RKO (cell line): Measurements from ENCODE around the gene SLC7A6.

Source experiments
- DNase-seq: peaks from one replicate; pipeline ENCODE4 v3.0.0-alpha.2; 2016; ENCODE audit warnings: low spot score

SLC7A6 gene

GRCh38 chr16:68257251-68257905 is 6.9 kb upstream of the SLC7A6 start:
- DNase-seq, result no peak

DNA sequence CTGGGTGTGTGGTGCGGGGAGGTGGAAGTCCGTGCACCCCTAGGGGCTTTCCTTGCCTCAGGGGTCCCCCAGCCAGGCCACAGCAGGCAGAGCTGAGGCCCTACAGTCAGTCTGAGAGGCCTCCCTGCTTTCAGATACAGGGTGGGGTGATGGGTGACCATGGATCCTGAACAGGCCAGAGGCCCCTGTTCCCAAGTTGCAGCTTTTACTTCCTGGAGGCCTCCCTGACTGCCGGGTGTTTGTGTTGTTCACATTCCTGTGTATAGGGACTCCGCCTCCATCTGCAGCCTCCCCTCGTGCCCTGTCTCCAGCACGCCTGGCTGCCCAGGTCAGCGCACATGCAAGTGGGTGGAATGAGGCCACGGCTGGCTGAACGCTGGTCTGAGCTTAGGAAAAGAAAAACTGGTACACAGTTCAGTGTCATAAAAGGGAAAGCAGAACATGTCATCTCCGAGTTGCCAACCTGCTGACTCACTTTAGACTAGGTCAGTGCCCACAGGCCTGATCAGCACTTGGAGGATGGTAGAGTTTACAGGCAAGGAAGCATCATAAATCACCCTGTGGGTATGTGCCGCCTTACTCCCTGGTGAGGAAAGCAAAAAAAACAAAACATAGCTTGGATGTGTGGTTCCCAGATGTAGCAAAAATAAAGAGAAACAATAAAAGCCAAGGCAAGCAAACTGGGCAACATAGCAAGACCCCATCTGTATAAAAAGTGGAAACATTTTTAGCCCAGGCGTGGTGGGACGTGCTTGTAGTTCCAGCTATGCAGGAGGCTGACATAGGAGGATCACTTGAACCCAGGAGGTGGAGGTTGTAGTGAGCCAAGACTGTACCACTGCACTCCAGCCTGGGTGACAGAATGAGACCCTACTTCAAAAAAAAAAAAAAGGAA is 6.2 kb upstream of the SLC7A6 start:
- no peak for DNase-seq

DNA sequence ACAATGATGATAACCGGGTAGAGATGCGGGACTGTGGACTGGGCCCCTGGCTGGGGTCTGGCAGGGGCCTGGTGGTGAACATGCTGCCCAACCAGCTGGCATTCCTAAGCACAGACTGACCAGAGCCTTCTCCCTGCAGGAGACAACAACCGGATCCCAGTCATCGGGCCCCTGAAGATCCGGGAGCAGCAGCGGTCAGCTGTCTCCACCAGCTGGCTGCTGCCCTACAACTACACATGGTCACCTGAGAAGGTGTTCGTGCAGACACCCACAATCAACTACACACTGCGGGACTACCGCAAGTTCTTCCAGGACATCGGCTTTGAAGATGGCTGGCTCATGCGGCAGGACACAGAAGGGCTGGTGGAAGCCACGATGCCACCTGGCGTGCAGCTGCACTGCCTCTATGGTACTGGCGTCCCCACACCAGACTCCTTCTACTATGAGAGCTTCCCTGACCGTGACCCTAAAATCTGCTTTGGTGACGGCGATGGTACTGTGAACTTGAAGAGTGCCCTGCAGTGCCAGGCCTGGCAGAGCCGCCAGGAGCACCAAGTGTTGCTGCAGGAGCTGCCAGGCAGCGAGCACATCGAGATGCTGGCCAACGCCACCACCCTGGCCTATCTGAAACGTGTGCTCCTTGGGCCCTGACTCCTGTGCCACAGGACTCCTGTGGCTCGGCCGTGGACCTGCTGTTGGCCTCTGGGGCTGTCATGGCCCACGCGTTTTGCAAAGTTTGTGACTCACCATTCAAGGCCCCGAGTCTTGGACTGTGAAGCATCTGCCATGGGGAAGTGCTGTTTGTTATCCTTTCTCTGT is 5.1 kb upstream of the SLC7A6 start:
- DNase-seq, result no peak

DNA sequence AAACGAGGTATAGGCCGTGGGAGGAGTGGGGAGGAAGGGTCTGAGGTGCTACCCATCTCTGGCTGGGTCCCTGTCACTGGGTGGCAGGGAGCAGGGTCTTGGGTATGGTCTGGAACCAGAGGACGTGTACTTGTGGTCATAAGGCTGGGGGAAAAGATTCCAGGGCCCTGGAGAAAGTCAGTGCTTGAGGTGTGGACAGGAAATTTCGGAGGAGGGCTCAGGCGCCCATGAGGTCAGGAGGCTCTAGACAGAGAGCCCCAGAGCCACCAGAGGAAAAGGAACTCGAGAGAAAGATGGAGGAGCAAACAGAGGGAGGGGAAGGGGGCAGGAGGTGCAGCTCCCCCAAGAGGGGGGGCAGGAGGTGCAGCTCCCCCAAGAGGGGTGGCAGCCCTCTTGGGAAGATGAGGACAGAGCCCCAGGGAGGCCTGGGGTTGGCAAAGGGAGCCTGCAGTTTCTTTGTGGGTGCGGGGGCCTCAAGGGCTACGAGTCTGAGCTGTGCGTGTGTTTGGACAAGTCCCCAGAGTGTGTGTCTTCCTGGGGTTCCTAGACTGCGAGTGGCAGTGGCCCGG is 683 bp upstream of the SLC7A6 start:
- no peak for DNase-seq

DNA sequence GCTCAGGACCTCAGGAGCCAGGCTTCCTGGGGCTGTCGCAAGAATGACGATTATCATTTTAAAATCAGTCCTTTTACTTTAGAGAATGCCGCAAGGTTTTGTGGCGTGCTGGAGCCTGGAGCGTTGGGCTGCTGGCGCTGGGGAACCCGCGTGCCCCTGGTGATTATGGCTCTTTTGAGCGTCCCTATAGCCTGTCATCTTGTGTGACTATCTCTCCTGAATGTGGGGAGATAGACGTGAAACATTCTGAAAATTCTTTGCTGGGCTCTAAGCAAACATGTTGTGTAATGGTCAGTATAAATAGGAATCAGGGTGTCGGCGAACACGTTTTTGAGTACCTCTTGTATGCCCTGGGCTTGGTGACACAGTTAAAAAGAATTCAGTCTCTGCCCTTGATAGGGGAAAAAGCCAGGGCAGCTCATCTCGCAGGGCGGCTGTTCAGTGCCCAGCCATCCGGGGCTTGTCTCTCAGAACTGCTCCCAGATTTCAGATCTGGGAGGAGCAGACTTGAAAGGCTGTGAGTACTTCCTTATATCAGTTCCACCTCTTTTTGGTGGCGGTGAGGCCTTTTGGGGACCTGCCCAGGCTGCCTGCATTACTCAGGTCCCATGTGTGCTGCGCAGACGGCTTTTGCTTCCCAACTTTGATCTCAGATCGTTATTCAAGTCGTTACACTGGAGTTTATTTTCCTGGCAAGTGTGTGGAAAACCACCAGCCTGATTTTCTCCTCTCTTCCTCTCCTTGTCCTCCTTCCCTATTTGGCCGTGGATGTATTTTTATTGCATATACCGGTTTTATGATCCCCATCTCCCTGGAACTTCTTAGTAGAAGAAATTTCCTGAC is 973 bp downstream of the SLC7A6 start:
- peak; percentile 86 for DNase-seq

DNA sequence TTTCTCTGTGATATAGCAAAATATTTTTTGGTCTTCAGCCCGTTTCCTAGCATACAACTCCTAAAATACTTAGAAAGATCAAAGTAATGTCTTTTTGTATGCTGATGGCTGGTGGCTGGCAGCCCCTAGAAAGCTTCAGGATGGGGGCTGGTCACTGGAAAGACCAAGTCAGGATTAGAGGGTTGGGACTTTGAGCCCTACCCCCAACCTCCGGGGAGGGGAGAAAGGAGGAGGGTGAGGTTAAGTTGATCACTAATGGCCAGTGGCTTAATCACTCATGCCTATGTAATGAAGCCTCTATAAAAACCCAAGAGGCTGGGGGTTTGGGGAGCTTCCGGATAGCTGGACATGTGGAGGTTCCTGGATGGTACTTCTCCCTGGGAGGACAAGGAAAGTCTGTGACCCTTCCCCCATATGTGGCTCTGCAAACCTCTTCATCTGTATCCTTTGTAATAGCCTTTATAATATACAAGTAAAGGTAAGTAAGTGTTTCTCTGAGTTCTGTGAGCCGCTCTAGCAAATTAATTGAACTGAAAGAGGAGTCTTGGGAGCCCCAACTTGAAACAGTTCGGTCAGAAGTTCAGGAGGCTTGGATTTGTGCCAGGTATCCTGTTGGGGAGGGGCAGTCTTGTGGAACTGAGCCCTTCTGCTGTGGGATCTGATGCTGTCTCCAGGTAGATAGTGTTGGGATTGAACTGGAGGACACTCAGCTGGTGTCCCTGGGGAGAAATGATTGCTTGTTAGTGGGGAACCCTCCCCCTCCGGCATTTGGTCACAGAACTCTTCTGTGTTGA is 3.5 kb downstream of the SLC7A6 start:
- DNase-seq, result no peak

GRCh38 chr16:68269793-68270192 is 5.5 kb downstream of the SLC7A6 start:
- DNase-seq, result no peak

GRCh38 chr16:68270353-68270752 is 6.0 kb downstream of the SLC7A6 start:
- DNase-seq, result no peak

DNA sequence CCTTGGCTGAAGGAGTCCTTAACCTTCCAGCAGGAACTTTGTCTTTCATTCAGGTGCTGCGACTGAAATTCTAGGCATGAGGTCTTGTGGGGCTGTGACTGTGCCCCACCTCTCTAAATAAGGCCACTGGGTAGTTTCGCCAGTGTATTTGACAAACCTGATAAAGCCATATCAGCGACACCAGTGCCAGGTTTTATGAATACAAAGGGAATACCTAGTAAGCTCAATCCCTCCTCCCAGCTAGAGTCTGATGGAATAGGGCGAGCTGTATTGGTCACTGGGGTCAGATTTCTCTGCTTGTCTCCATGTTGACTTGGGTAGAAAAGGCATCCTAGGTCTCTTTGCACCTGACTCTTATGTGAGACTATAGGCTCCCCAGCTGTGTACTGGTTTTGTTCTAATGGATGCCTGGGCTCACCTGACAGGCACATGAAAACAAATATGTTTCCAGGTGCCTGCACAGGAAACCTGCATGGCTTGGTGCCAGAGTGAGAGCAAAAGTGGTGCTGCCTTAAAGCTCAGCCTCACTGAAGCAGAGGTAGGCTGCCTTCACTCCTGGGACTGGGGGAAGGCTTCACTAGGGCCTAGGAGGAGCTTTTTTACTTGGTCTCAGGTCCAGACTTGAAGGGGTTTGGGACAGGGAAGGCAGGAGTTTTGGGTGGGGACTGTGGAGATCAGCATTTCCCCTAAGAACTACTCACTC is 8.3 kb downstream of the SLC7A6 start:
- no peak for DNase-seq

DNA sequence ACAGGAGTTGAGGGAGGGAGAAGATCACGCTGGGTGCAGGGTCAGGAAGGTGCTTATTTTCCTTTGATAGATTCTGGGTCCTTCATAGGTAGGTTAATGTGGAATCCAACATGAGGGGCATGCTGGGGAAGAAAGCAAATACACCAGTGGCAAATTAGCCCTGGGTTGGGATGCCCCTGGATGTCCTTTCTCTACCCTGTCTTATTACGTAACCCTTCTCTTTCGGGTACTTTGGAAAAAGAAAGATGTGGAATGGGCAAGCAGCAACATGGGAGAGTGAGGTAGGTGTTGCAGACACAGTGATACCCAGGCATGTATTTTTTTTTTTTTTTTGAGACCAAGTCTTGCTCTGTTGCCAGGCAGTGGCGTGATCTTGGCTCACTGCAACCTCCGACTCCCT is 9.1 kb downstream of the SLC7A6 start:
- DNase-seq, result no peak

- no peak for DNase-seq
Observed at GRCh38 chr16:68273896-68274295, 9.6 kb downstream of the SLC7A6 start.

- no peak for DNase-seq
Observed at GRCh38 chr16:68274441-68274840, 10.1 kb downstream of the SLC7A6 start.

- no peak for DNase-seq
Observed at GRCh38 chr16:68275611-68276191, 11.4 kb downstream of the SLC7A6 start.

- DNase-seq, result no peak
Observed at GRCh38 chr16:68276223-68276622, 11.9 kb downstream of the SLC7A6 start.

DNA sequence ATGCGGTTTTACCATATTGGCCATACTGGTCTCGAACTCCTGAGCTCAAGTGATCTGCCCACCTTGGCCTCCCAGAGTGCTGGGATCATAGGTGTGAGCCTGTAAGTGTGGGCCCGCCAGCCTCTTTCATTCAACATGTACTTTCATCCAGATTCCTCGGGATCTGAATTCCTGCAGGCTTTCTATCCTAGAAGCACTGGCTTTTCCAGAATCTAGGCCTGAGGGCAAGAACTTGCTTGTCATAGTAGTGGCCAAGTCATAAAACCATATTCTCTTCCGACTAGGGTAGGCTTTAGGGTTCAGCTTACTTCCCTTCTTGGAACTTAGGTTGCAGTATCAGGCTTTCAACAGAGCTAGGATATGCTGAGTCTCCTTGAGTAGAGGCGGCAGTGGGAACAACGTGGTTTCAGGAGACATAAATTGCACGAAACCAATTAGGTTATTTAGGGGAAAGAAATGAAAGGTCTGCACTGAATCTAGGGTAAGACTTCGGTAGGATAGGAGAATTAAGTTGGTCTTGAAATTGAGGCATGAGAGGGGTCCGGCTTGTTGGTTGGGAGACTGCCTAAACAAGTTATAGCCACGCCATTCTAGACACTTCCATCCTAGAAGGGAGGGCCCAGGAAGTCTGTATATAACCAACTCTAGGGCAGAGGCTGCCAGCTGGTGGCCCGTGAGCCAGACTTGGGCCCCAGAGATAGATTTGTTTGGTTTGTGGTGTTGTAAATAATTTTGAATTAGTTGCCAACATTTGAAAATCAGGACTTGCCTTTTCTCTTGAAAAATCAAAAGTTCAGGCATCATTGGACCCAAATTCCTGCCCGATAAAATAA is 15.6 kb downstream of the SLC7A6 start:
- no peak for DNase-seq

DNA sequence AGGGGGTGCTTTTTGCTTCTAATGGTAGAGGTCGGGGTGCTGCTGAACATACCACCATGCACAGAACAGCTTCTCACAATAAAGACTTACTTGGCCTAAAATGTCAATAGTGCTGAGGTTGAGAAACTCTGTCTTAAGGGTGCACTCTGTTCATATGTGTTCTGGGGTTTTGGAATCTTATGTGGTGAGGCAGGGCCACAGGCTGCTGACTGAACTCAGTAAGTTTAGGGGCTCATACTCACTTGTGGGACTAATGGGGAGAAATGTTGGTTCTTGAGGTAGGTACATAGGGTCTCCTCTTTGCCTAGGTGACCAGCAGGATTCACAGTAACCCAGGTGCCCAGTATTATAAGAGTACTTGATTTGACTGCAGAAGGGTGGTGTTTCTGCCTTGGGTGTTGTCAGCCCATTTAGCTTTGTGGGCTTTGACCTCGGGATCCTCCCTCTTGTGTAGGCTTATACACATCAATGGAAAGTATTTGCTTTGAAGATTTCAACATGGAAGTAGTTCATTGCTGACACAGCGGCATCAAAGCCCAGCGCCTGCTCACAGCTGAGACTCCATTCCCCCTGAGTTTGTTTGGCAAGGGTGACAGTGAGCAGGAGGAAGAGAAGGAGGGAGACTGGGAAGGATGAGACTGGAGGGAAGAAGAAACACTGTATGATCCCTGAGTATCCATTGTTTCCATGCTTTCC is 17.2 kb downstream of the SLC7A6 start:
- DNase-seq, result no peak

DNA sequence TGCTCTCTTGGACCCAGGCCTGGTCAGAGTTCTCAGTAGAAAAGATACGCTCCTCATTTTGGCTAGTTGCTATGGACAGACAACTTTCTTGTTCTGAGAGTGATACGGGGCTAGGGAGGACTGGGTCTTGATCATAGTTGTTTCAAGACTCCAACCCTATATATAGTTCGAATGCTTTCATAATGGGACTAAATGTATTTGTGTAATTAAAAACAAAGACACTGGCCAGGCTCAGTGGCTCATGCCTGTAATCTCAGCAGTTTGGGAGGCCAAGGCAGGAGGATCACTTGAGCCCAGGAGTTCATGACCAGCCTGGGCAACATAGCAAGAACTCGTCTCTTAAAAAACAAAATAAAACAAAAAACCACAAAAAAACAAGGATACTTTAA is 17.7 kb downstream of the SLC7A6 start:
- no peak for DNase-seq

GRCh38 chr16:68283346-68283745 is 19.0 kb downstream of the SLC7A6 start:
- no peak for DNase-seq
